ENCODE results near the gene PXDC1. TPM values are rescaled to one million over a fixed set of nuclear protein-coding genes. Genes with fewer than 3 reads are reported as not detected.

The PXDC1 gene
- total RNA-seq, 1 experiment from 2014 or later: 10.9 TPM

DNA sequence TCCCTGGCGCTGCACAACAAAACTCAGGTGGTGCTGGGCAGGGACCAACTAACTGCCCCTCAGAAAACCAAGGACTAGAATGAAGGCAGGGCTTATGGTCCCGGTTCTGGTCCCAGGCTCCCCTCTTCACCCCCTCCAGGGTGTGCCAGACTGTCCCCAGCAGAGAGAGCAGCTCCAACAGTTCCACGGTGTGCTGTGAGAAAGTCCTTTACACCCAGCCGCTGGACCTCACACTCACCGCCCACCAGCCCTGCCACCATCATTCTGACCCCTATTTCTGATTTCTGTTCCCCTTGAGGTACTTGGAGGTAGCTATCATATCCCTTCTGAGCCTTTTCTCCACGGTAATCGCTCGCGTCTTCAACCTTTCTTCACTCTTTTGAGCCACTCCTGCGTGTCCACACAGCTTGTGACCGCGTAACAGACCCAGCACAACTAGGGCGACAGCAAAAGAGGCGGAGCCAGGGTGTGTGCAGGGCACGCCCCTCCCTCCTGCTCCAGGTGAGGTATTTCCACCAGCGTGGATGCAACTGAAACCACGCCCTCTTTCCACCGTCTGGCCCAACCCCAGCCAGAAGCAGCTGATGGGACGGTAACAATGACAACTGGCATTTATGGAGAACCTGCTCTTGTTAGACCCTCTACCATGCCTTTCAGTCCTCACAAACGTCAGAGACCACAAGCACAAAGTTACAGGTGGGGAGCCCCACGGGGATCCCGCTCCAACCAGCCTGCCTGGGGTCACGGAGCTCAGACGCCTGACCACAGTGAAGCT, 2.3 kb downstream of the PXDC1 start:
- DNase-seq (ENCODE audit: extremely low read depth, low read depth): no peak

DNA sequence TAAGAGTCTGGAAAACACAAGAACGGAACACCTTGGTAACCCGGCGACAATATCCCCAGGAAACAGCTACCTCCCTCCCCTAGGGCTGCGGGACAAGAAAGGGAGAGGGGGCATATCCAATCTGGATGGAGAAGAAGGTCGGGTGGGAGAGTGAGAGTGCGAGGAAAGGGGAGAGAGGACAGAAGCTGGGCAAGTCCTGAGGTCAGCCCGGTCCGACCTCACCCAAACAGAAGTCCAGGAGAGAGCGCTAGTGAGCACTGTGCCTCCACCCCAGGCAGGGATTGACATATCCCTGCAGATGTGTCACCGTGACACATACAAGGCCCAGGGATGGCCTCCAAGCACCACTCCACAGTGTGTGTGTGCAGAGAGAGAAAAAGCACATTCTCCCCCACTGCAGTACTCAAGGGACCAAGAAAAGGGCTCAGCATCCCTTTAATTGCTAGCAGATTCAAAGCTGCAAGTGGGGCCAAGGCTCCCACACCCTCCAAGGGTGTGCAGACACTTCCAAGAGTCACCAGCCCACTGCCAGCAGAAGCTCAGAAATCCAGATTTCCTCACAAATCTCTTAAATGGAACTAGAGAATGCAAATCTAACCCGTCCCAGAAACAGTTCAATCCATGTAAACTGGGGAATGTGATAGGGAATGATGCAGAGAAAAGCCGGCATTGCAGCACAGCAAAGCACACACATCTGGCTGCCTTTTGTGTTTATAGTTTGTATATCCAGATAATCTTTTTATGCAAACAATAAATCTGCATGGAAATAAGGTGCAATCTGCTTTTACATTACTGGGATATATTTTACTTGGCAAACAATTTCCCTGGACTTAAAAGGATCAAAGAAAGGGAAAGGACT, 3.1 kb downstream of the PXDC1 start:
- DNase-seq (ENCODE audit: extremely low read depth, low read depth): peak; percentile 75

DNA sequence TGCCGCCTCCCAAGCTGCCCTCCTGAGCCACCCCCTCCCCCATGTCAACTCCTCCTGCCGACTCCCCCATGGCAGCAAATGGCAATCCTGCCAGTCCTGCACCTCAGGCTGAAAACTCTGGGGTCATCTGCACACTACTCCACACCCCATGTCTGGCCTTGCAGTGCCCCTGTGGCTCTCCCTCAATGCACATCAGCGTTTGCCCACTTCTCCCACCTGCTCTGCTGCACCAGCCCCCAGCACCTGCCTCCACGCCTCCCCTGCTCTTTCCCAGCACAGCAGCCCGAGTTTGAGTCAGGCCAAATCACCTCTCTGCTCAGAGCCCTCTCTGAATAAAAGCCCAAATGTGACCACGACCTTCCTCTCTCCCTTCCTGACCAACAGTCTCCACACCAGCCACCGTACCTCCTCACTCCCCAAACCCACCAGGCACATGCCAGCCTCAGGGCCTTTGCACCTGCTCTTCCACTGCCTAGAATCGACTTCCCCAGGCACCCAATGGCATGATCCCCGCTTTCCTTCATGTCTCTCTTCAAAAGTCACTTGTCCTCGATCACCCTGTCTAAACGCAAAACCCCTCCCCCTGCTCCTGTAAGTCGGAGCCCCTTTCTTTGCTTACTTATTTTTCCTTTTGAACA, 4.3 kb downstream of the PXDC1 start:
- no peak for DNase-seq (ENCODE audit: extremely low read depth, low read depth)

DNA sequence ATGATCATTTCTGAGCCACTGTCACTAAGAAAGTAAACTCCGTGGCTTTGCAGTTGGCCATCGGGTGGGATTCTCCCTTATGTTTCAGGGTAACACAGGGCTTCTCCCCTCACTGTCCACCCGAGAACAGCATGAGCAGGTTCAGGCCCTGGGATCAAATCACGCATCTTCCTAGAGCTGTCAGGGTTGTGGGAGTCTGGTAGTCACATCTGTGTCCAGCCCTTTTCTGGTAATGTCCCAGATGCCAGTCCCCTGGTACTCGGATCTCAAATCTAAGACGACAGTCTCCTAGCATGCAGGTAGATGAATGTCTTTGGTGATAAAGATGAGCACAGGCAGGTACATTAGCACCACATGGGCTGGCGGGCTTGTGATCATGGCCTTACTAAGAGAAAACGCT, 4.8 kb downstream of the PXDC1 start:
- DNase-seq (ENCODE audit: extremely low read depth, low read depth): no peak

DNA sequence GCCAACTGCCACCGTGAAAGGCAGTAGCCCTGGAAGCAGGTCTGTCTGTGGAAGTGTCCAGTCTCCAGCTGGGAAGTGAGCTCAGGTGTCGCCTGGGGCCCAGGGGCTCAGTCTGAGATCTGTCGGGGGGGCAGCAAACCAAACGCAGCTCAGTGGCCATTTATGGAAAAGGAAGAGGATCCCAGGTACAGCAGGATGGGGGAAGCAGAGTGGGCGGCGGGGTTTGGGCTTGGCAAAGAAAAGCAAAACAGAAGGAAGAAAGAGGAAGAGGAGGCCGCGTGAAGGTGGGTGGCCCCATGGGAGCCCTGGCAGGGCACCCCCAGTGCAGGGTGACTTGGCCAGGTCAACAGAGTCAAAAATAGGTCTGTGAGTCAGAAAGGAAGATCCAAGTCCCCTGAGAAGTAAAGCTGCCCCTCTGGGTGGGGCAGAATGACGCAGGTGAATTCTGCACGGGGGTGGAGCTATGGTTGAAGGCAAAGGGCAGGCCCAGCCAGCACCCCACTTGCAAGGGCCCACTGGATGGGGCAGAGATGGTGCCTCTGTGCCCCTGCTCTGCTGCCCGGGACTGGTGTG, 5.3 kb downstream of the PXDC1 start:
- no peak for DNase-seq (ENCODE audit: extremely low read depth, low read depth)

DNA sequence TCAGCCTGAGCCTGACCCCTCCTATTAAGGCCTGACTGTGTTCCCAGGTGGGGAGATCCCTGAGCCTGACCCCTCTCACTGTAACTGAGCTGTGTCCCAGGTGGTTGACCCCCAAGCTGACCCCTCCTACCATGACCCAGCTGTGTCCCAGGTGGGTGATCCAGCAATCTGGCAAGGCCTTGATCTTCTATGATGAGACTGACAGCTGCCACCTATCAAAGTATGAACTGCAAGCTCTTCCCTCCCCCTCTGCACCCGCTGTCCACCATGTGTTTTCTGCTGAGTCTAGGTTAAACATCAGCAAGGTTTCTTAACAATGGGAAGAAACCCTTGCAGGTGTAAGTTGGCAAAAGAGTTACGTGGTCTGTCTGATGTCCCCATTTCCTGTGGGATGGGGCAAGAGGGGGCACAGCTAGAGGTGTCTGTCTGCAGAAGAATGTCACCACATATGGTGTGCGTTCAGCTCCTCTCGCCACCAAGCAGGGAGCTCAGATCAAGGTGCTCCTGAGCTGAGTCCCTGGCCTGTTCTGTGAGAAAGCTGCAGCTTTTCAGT, 5.9 kb downstream of the PXDC1 start:
- DNase-seq (ENCODE audit: extremely low read depth, low read depth): no peak

DNA sequence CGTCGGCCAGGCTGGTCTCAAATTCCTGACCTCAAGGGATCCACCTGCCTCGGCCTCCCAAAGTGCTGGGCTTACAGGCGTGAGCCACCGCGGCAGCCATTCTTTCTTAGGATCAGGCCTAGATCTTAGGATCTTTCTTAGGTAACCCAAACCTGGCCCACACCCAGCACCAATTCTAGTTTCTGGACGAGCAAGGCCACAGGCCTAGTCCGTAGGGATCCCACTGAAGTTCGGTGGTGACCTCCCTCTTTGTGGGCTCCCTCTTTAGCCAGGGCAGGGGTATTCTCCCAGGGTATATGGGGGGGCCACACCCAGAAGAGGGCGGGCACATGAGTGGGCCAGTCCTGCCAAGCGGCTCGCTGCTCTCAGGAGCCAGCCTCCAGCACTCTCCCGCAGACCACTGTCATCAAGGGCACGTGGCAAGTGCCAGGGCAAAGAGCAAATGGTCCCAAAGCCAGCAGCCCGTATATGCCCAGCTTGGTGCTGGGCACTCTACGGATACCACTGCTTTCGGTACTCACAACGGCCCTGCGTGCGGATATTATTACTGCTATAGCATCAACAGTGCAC, 6.5 kb downstream of the PXDC1 start:
- no peak for DNase-seq (ENCODE audit: extremely low read depth, low read depth)

DNA sequence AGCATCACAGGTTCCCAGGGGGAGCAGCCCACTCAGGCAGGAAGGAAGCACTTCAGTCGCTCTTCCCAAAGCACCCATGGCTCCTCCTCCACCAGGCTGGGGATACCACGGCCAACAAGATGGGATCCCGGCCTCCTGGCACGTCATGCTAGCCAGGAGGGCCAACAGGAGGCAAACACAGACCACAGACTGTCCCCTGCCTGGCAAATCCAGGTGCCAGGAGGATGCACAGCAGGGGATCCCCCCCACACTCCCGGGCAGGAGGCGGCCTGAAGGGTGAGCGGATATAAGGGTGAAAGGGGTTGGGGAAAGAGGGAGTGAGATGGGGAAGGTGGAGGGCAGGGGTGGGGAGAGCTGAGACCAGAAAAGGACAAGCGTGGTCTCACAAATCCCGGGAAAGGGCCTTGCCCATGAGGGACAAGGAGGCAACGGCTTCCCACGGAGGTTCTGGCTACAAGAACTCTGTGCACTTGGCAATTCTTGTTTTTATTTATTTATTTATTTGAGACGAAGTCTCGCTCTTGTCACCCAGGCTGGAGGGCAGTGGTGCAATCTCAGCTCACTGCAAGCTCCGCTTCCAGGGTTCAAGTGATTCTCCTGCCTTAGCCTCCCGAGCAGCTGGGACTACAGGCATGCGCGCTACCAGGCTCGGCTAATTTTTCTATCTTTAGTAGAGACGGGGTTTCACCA, 7.2 kb downstream of the PXDC1 start:
- no peak for DNase-seq (ENCODE audit: extremely low read depth, low read depth)

DNA sequence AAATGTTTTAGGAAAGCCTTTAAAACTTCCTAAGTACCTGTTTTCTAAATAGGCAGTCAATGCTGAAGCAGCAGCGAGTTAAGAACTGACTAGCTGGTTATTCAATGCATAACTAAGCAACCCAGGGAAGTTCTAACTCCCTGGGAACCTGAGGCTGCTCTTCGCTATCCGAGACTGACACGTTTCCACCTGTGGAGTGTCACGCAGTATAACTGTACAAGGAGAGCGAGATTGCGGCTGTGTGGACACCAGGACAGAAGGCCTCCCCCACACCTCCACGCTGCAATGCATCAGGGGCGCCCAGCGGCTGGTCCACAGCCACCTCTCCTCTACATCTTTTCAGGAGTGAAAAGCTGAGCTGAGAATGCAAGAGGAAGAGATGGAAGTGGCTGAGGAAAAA, 8.0 kb downstream of the PXDC1 start:
- no peak for DNase-seq (ENCODE audit: extremely low read depth, low read depth)

DNA sequence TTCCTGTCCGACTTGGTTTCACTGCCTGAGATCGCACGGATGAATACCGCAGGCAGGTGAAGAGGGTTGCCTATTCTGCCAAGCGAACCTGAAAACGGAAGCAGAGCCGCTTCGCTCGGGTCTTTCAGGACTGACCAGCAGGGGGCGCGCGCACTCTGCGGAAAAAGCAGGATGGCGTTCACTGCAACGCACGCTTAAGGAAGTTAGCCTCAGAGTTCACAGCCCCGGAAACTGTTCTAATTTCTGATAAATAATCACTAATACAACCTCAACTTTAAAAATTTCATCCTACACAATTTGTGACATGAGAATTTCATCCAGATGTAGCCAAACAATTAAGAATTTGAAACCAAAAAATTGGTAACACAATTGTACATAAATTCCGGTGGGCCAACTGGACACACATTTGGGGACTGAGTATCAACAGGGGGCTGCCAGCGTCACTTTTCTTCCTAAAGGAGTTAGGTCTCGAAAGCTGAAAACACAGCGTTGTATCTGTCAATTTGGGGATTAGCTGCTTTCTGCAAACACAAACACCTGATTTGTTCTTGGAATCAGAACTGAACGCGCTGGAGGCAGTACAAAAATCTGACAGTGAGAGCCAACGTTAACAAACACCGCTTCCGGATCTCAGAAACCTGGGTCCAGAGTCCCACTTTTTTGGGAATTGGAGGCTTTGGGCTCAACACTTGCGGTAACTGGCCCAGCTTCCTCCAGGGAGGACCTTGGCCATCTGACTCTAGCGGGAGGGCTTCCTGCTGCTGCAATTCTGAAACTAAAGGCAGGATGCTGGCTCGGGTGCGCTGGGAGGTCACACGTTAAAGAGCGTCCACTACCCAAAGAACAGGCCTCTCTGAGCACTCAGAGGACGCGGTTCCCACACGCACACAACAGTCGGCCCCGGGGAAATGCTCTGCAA, 8.8 kb downstream of the PXDC1 start:
- peak; percentile 56 for DNase-seq (ENCODE audit: extremely low read depth, low read depth)

DNA sequence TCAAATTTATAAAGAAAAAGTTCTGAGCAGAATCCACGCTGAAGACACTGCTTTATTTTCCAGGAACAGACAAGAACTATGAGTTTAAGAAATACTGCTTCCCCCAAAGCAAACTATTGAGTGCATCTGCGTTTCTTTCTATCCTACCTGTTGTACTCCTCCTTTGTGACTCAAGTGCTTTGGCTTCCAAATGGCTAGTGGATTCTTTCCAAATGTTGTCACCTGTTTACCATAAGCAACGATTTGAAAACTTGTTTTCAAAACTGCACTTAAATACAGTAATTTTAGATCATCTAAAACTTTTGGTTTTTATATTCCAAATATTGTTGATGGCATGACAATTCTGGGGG, 9.5 kb downstream of the PXDC1 start:
- no peak for DNase-seq (ENCODE audit: extremely low read depth, low read depth)

DNA sequence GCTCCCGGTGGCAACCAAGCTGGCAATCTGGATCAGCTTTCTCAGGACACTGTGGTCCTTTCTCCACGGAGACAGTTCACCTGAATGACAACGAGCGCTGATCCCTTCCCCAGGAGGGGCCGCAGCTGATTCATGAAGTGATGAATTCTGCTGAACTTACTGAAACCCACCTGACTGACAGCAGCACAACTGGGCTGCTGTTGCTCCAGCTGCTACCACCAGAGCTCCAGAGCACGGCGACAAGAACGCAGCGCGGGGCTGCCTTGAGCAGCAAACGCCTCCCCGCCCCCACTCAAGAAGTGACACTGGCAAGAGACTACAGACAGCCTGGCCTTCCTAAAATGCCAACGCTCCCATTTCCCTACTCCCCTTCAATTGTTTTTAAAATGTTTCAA, 10.0 kb downstream of the PXDC1 start:
- no peak for DNase-seq (ENCODE audit: extremely low read depth, low read depth)

DNA sequence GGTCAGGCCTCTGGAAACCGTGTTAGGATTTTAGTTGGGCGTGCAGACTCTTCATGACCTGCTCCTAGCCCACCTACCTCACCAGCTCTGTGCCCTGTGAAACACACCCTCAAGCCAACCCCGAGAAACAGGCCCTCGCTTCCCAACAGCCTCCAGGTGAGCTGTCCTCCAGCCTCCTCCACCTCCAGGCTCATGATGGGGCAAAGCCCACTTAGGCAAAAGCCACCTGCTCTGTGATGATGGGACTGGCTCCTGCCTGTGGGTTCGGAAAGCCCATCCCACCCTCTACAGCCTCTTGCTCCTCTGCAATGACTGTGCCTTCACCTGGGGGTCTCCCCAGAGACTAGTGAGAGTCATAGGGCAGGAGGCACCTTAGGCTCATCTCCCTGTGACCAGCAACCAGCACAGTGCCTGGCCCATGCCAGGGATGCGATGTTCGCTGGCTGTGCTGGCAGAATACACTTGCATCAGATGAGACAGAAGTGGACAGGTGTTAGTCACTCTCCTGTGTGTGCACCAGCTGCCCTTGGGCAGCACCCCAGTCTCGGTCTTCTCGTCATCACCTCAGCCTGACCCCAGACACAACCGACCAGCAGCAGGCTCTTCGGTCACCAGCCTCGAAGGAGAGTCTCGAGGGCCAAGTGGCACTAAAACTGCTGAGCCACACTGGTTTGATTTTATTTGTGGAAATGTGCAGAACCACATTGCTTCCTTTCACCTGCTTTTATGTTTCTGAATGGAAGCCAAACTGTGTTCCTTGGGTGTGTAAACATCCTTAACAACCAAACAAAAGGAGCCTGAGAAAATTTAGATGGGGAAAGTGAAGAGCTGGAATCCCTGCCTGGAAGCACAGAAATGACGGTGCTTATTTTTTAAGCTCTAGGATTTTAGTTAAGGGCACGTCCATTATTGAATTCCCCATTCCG, 10.7 kb downstream of the PXDC1 start:
- no peak for DNase-seq (ENCODE audit: extremely low read depth, low read depth)

DNA sequence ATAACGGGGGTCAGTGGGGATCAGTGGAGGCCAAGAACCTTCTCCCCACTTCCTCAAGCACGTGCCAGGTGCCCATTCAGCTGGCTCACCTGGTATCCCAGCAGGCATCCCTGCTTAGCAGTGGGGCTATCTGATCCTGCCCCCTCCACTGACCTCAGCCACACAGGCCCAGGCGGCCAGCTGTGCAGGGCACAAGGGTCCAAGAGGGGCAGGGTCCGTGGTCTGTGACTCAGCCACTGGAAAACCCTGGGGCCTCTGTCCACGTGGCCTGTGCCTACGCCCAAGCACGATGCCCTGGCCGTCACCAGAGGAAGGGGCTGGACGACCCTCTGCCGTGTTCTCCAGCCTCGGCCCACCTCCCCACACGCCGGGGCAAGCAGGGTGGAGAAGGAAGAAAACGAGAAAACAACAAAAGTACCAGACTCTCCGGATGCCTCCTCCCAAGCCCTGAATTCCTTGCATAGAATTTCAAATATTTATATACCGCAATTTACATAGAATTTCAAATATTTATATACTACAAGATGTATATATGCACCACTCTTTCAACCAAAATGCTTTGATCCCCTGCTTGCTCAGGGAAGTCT, 12.1 kb downstream of the PXDC1 start:
- no peak for DNase-seq (ENCODE audit: extremely low read depth, low read depth)

DNA sequence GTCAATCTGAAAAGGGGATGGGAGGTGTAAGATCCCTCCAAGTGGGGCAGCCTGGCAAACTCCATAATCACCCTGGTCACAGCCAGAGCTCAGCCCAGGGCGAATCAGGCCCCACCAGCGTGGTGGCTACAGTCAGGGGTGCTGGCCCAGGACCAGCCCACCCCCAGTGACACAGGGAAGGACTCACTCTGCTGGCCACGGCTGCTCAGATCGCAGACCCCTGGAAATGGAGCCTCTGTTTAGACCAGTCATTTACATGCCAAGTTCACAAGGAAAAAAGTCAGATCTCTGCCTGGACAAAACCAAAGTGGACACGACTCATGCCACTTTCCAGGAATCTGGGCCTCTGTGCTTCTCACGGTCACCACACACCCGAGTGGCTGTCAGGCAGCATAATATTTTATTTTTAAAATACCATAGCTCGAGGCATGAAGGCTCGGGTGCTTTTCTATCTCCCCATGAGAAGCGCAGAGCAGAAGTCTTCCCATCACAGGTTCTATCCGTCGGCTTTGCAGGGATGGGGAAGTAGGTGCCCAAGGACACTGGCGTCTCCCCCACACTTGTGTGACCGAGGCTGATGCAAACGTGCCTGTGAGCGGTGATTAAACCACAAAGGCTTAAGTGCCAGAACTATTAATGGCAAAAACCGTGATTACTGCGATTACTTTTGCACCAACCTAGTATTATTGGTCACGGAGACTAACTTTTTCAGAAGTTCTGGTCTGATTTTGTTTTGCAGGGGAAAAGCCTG, 13.0 kb downstream of the PXDC1 start:
- no peak for DNase-seq (ENCODE audit: extremely low read depth, low read depth)

DNA sequence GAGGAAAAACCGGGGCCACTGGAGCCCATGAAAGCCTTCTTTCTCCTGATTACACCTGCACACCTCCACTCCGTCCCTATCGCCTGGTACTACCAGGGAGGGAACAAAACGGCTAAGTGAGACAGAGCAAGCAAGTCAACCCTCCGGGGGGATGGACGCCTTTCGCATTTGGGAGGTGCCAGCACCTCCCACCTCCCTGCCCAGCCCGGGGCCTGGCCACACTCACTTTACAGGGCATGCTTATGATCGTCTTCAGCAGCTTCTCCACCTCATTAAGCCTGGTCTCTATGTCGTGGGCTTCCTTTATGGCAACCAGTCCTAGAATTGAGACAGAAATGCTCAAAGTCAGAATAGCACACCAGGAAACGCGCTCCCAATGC, 13.7 kb downstream of the PXDC1 start:
- no peak for DNase-seq (ENCODE audit: extremely low read depth, low read depth)

Measured in NCI-H460 (cell line).